OCI-LY3 (cell line): Measurements from ENCODE around the gene HDAC4.

Source experiments
- CTCF ChIP-seq: fragments of 200-600, 300-600 bp; sonication (generic); IDR thresholded peaks from 2 replicates; pipeline ENCODE4 v1.5.1; 2014; ENCODE audit warnings: antibody characterized with exemption, low read length, low read depth
- EZH2phosphoT487 ChIP-seq: fragments of 200-600 bp; shearing (Covaris generic); IDR thresholded peaks from 2 replicates; pipeline ENCODE4 v1.6.1; 2018; ENCODE audit warnings: antibody characterized with exemption, mixed run types, low read depth

- TF ChIP-seq CTCF (no peak), EZH2phosphoT487 (no peak)
Observed at GRCh38 chr2:239130041-239130440, 270.8 kb downstream of the HDAC4 start.
